ENCODE results near the gene AHDC1.

The AHDC1 gene

DNA sequence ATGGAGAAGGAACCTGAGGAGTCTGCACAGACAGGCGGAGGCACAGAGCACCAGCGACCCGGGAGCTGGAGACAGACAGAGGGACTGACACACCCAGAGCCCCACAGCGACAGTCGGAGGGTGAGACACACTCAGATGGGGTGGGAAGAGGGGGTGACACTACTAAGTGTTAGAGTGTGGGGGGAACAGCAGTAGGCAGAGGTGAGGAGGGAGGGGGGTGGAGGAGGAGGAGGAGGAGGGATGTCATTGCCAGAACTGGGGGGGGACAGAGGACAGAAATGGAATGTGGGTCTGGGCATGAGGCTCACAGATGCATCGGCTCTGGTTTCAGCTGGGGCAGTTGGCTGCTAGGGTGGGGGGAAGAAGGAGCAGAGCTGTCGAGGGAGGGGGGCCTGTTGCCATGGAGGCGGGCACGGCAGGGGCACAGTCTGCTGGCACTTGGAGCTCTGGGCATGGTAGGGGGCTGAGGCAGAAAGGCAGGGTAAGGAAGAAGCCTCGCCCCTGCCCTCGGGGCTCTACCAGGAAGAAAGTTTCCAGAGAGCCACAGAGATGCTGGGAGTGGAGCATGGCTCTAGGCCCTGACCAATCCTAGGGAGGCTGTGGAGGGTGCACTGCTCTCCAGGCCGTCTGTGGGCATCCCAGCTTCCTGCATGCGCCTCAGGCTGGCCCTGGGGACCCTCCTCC lies 37.3 kb downstream of the AHDC1 start:
- no peak for TF ChIP-seq TAF1 (IDR thresholded peaks at IDR 0.05; ENCODE audit: low read depth)
- TF ChIP-seq TEAD4 (IDR thresholded peaks at IDR 0.05): no peak
- no peak for TF ChIP-seq YY1 (IDR thresholded peaks at IDR 0.05; ENCODE audit: low read depth)
- TF ChIP-seq CEBPB (IDR thresholded peaks at IDR 0.05): no peak
- TF ChIP-seq, protein P1, sequence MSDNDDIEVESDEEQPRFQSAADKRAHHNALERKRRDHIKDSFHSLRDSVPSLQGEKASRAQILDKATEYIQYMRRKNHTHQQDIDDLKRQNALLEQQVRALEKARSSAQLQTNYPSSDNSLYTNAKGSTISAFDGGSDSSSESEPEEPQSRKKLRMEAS (IDR thresholded peaks at IDR 0.05): no peak
- no peak for TF ChIP-seq RAD21 (IDR thresholded peaks at IDR 0.05; ENCODE audit: low read depth)
- TF ChIP-seq EP300 (IDR thresholded peaks at IDR 0.05; ENCODE audit: borderline replicate concordance): no peak
- TF ChIP-seq ZBTB7A (IDR thresholded peaks at IDR 0.05; ENCODE audit: low read depth): no peak
- TF ChIP-seq TCF12 (IDR thresholded peaks at IDR 0.05; ENCODE audit: low read depth): no peak
- TF ChIP-seq FOXM1 (IDR thresholded peaks at IDR 0.05; ENCODE audit: borderline replicate concordance, low read depth): no peak
- TF ChIP-seq, protein P2, sequence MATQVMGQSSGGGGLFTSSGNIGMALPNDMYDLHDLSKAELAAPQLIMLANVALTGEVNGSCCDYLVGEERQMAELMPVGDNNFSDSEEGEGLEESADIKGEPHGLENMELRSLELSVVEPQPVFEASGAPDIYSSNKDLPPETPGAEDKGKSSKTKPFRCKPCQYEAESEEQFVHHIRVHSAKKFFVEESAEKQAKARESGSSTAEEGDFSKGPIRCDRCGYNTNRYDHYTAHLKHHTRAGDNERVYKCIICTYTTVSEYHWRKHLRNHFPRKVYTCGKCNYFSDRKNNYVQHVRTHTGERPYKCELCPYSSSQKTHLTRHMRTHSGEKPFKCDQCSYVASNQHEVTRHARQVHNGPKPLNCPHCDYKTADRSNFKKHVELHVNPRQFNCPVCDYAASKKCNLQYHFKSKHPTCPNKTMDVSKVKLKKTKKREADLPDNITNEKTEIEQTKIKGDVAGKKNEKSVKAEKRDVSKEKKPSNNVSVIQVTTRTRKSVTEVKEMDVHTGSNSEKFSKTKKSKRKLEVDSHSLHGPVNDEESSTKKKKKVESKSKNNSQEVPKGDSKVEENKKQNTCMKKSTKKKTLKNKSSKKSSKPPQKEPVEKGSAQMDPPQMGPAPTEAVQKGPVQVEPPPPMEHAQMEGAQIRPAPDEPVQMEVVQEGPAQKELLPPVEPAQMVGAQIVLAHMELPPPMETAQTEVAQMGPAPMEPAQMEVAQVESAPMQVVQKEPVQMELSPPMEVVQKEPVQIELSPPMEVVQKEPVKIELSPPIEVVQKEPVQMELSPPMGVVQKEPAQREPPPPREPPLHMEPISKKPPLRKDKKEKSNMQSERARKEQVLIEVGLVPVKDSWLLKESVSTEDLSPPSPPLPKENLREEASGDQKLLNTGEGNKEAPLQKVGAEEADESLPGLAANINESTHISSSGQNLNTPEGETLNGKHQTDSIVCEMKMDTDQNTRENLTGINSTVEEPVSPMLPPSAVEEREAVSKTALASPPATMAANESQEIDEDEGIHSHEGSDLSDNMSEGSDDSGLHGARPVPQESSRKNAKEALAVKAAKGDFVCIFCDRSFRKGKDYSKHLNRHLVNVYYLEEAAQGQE (IDR thresholded peaks at IDR 0.05; ENCODE audit: low read depth): no peak

DNA sequence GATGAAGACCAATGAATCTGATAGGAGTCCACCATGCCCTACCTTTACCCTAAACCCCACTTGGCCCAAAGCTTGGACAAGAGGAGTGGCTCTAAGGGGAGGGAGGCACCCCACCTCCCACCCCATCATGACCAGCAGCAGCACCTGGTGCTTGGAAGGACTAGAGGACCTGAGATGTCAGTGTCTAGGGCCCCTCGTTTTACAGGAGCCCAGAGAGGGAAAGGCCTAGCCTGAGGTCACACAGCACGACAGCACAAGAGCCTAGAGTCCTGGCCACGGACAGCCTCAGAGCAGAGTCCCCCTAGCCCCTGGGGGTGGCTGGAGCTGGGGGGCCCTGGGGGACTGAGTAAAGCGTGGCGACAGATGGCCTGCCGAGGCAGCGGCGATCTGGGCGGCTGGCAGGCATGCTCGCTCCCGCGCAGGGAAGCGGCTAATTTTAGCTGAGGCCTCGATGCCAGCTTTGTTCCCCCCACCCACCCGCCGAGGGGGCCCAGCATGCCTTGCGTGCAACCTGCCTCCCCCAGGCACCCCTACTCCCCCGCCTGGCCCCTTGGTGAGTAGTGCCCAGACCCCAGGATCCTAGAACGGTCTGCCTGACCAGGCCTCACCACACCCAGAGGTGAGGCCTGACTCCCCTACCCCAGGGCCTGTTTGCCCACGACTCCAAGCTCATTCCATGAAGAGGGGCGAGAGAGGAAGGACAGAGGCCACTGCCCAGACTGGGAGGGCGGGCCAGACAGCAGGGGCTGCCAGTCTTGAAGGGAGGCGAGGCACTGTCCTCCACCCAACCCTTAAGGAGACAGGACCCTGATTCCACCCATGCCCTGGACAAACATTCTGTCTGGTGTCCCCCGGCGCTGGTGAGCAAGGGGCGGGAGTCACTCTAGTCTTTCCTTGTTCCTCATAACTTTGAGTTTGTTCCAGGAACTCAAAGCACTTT lies 39.0 kb downstream of the AHDC1 start:
- TF ChIP-seq CEBPB (IDR thresholded peaks at IDR 0.05) (no peak), EP300 (IDR thresholded peaks at IDR 0.05; ENCODE audit: borderline replicate concordance) (no peak), EGR1 (IDR thresholded peaks at IDR 0.05) (no peak), ZBTB7A (IDR thresholded peaks at IDR 0.05; ENCODE audit: low read depth) (no peak), CREB1 (IDR thresholded peaks at IDR 0.05; ENCODE audit: low read depth) (no peak), FOXM1 (IDR thresholded peaks at IDR 0.05; ENCODE audit: borderline replicate concordance, low read depth) (no peak), TCF12 (IDR thresholded peaks at IDR 0.05; ENCODE audit: low read depth) (no peak), TEAD4 (IDR thresholded peaks at IDR 0.05) (no peak), RAD21 (IDR thresholded peaks at IDR 0.05; ENCODE audit: low read depth) (no peak), YY1 (IDR thresholded peaks at IDR 0.05; ENCODE audit: low read depth) (no peak), USF1 (IDR thresholded peaks at IDR 0.05) (no peak)
- TF ChIP-seq, protein P2 (IDR thresholded peaks at IDR 0.05; ENCODE audit: low read depth): no peak
- TF ChIP-seq, protein P1 (IDR thresholded peaks at IDR 0.05): no peak

- TF ChIP-seq EP300 (IDR thresholded peaks at IDR 0.05; ENCODE audit: borderline replicate concordance) (no peak), TAF1 (IDR thresholded peaks at IDR 0.05; ENCODE audit: low read depth) (no peak), RAD21 (IDR thresholded peaks at IDR 0.05; ENCODE audit: low read depth) (no peak), EGR1 (IDR thresholded peaks at IDR 0.05) (no peak), FOXM1 (IDR thresholded peaks at IDR 0.05; ENCODE audit: borderline replicate concordance, low read depth) (no peak), TEAD4 (IDR thresholded peaks at IDR 0.05) (no peak), CREB1 (IDR thresholded peaks at IDR 0.05; ENCODE audit: low read depth) (no peak)
- TF ChIP-seq, protein P2 (IDR thresholded peaks at IDR 0.05; ENCODE audit: low read depth): no peak
- TF ChIP-seq, protein P1 (IDR thresholded peaks at IDR 0.05): no peak
Measured at GRCh38 chr1:27563591-27564471, 40.1 kb downstream of the AHDC1 start.

Data from Ishikawa (cell line).